ENCODE results near the gene VPS51.
"Not testable (repeated sequence)": the region's sequence is repeated elsewhere in the genome, so short reads cannot be mapped to it uniquely, and the experiment has no call there.

VPS51 gene

GRCh38 chr11:65108469-65109123 is 12.6 kb downstream of the VPS51 start:
- DNase-seq, result no peak

DNA sequence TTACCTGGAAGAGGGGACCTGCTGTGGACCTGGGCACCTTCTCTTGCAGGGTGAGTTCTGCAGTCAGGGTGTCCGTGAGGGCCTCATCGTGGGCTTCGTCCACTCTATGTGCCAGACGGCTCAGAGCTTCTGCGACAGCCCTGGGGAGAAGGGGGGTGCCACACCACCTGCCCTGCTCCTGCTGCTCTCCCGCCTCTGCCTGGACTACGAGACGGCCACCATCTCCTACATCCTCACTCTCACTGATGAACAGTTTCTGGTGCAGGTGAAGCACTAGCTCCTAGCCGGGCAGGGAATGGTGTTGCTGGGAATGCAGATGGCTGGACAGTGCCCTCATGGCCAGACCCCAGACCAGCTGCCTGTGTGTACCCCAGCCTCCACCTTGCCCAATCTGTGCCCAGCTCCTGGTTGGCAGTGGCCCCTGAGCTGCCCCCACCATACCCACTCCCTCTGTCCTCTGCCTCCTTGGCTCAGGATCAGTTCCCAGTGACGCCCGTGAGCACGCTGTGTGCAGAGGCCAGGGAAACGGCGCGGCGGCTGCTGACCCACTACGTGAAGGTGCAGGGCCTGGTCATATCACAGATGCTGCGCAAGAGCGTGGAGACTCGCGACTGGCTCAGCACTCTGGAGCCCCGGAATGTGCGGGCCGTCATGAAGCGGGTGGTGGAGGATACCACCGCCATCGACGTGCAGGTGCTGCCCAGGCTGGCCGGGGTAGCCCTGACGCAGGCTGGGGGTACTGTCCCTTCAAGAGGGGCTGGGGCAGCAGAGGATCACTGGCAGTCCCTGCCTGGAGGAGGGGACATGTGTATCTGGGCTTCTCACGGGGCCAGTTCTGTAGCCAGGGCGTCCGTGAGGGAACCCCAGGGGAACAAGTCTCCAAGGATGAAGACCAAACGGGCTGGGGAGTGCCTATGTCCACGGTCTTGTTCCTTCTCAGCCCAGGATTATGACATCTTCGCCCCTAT is 13.5 kb downstream of the VPS51 start:
- no peak for DNase-seq

- peak; percentile 94 for DNase-seq
Measured at GRCh38 chr11:65110354-65110861, 14.4 kb downstream of the VPS51 start.

GRCh38 chr11:65111159-65111743 is 15.2 kb downstream of the VPS51 start:
- no peak for DNase-seq

- DNase-seq, result peak; percentile 98
Measured at GRCh38 chr11:65111744-65112545, 15.9 kb downstream of the VPS51 start, which contains the start of gene TM7SF2. TM7SF2 (plus strand) TSS chr11:65111872; CDS start chr11:65112016, 144 bp downstream.

GRCh38 chr11:65112546-65113360 is 16.7 kb downstream of the VPS51 start:
- DNase-seq, result peak; percentile 83

DNA sequence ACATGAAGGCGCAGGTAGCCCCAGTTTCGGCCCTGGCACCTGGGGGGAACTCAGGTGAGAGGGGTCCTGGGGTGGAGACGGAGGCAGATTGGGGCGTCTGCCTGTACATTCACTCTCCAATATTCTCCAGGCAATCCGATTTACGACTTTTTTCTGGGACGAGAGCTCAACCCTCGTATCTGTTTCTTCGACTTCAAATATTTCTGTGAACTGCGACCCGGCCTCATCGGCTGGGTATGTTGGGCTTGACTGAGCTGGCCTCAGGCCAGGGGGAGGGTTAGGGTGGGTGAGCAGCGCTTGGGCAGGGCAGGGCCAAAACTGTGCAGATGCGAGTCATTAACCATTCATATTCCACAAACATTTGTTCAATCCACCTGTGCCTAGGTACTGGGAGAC is 17.3 kb downstream of the VPS51 start:
- DNase-seq, result no peak

- DNase-seq, result no peak
Measured at GRCh38 chr11:65113839-65114238, 17.8 kb downstream of the VPS51 start.

DNA sequence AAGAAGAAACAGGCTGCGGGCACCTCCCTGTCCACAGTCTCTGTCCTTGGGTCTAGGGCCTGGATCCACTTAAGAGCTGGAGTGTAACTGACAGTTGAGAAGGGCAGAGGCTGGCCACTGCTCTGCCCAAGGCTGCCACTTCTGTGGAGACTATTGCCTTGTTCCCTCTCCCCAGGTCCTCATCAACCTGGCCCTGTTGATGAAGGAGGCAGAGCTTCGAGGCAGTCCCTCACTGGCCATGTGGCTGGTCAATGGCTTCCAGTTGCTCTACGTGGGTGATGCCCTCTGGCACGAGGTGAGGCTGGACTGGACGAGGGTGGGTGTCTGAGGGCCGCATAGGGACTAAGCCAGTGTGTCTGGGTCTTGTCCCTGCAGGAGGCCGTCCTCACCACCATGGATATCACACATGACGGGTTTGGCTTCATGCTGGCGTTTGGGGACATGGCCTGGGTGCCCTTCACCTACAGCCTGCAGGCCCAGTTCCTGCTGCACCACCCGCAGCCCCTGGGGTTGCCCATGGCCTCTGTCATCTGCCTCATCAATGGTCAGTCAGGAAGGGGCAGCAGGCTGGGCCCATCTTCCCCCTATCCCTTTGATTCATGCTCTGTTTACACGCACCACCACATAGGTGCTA is 18.6 kb downstream of the VPS51 start:
- DNase-seq, result no peak

DNA sequence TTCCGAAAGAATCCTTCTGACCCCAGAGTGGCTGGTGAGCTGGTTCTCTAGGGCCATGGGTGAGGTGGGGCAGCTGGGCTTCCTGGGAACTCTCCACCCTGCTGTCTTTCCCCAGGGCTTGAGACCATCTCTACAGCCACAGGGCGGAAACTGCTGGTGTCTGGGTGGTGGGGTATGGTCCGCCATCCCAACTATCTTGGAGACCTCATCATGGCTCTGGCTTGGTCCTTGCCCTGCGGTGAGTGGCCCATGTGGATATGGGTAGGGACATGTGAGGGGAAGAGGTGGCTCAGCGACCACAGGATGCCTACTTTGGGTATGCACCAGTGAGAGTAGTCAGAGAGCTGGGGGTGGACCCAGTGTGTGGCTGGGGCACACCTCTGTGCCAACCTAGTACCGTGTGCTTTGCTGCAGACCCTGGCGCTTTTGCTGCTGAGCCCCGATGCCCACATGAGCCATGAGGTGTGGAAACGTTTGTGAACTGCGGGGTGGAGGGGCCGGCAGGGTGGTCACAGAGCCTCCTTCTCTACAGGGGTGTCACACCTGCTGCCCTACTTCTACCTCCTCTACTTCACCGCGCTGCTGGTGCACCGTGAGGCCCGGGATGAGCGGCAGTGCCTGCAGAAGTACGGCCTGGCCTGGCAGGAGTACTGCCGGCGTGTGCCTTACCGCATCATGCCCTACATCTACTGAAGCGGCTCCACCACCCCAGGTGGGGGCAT is 19.5 kb downstream of the VPS51 start:
- no peak for DNase-seq

- DNase-seq, result peak; percentile 80
Measured at GRCh38 chr11:65116370-65117205, 20.6 kb downstream of the VPS51 start.

GRCh38 chr11:65117206-65118096 is 21.4 kb downstream of the VPS51 start, which contains the start of gene ZNHIT2:
ZNHIT2 (minus strand) TSS chr11:65117701; CDS start chr11:65117653, 48 bp downstream.
- peak; percentile 100 for DNase-seq

DNA sequence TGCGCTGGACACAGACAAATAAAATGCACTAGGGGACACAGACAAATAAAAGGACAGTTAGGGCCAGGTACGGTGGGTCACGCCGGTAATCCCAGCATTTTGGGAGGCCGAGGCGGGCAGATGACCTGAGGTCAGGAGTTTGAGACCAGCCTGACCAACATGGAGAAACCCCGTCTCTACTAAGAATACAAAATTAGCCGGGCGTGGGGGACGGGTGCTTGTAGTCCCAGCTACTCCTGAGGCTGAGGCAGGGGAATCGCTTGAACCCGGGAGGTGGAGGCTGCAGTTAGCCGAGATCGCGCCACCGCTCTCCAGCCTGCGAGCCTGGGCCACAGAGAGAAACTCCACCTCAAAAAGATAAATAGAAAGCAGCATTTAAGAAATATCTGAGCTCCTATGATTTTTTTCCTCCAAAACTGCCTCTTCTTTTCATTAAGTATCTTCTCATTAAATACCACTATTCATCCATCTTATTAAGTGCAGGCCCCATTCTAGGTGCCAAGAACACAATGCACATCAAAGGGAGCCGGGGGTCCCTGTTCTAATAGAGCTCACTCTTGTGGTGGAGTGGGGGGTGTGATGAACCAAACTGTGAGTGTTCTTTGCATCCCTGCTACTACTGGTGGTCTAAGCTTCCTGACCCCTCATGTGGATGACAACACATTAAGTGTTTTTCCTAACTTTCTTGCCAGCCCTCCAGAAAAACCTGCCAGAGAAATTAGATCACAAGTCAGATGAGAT is 22.3 kb downstream of the VPS51 start:
- DNase-seq, result no peak

- not testable (repeated sequence) for DNase-seq
Measured at GRCh38 chr11:65118891-65119669, 23.1 kb downstream of the VPS51 start.

DNA sequence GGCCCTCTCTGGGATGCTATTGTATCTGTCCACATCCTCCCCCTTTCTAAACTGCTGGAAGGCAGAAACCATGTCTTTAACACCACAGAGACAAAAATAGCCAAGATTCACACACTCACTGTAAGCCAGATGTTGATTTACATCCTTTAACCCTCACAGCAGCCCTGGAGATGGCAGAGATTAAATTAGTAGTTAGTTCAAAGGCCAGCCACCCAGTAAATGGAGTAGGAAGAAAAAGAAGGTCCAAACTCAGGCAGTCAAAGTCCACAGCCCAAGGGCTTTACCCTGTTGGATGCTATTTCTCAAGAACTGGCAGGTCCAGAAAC is 23.6 kb downstream of the VPS51 start:
- DNase-seq, result no peak

DNA sequence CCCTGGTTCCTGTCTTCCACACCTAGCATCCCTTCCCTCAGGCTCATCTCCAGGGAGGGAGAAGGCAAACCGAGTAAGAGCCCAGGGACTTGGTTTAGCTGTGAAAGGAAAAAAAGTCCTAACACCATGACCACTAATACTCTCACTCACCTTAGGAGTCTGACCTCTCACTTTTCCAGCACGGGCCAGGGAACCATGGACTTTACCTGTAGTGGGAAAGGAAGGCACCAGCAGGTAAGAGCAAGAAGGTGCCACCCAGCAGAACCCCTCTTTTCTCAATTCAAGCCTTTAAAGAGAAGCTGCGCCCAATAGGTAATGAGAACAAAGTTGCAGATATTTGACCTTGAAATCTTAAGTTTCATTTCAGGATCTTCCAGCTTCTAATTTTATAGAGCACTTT is 24.8 kb downstream of the VPS51 start:
- DNase-seq, result no peak

GRCh38 chr11:65121447-65121864 is 25.4 kb downstream of the VPS51 start:
- DNase-seq, result peak; percentile 35
